PC-9 (cell line): ENCODE results near the gene RALB. TPM values are rescaled to one million over a fixed set of nuclear protein-coding genes. Genes with fewer than 3 reads are reported as not detected.

ENCODE experiments used
- BruUV-seq: library from RNA; stranded (reverse); fragments of 400-500 nt; replicated peaks from 2 replicates; lab custom pipeline; 2021; lab: Mats Ljungman, UMichigan
- CTCF ChIA-PET: fragments of 300-600 bp; sonication (Branson Sonifier 250); formaldehyde crosslinking; loops from one replicate; lab custom pipeline; 2022; ENCODE audit warnings: antibody characterized with exemption; lab: Charles Lee
- POLR2A ChIA-PET: fragments of 300-600 bp; sonication (Branson Sonifier 250); formaldehyde crosslinking; loops from one replicate; lab custom pipeline; 2022; ENCODE audit warnings: antibody characterized with exemption; ENCODE audit not compliant: unreplicated experiment; lab: Charles Lee
- DNase-seq, 2 experiments: peaks; one replicate each; pipeline versions ENCODE4 v3.0.0 to v3.0.0-alpha.2; 2015 to 2022; ENCODE audit warnings: mixed read lengths in 1 of 2
- H2AFZ ChIP-seq: fragments of 200-600 bp; sonication (generic); 2 replicates; pipeline ENCODE4 v1.8.1; 2017; ENCODE audit warnings: antibody characterized with exemption
- H3F3A ChIP-seq: fragments of 200-600 bp; sonication (generic); 2 replicates; pipeline ENCODE4 v1.8.1; 2017; ENCODE audit warnings: antibody characterized with exemption, mild to moderate bottlenecking, low read depth; ENCODE audit not compliant: insufficient read depth
- H3K27ac ChIP-seq: fragments of 200-600 bp; sonication (generic); 2 replicates; pipeline ENCODE4 v1.6.1; 2016; ENCODE audit warnings: mixed run types
- H3K27me3 ChIP-seq: fragments of 200-600 bp; sonication (generic); 2 replicates; pipeline ENCODE4 v1.6.1; 2016; ENCODE audit warnings: low read depth, mixed run types; ENCODE audit not compliant: insufficient read depth
- H3K36me3 ChIP-seq: fragments of 200-600 bp; sonication (generic); 2 replicates; pipeline ENCODE4 v1.6.1; 2016; ENCODE audit warnings: low read depth, mixed run types
- H3K4me1 ChIP-seq: fragments of 200-600 bp; sonication (generic); replicated peaks from 2 replicates; pipeline ENCODE4 v1.6.1; 2016; ENCODE audit warnings: mixed run types; ENCODE audit not compliant: insufficient read depth
- H3K4me2 ChIP-seq: fragments of 200-600 bp; sonication (generic); 2 replicates; pipeline ENCODE4 v1.6.1; 2017; ENCODE audit warnings: mixed run types
- H3K4me3 ChIP-seq: fragments of 200-600 bp; sonication (generic); 2 replicates; pipeline ENCODE4 v1.6.1; 2016; ENCODE audit warnings: mixed run types
- H3K79me2 ChIP-seq: fragments of 200-600 bp; sonication (generic); 2 replicates; pipeline ENCODE4 v1.6.1; 2017; ENCODE audit warnings: low read depth, mixed run types
- H3K9me2 ChIP-seq: fragments of 200-600 bp; sonication (generic); 2 replicates; pipeline ENCODE4 v1.8.1; 2017; ENCODE audit warnings: mild to moderate bottlenecking; ENCODE audit not compliant: insufficient read depth
- H3K9me3 ChIP-seq: fragments of 200-600 bp; sonication (generic); 2 replicates; pipeline ENCODE4 v1.8.1; 2016; ENCODE audit warnings: low read depth; ENCODE audit not compliant: insufficient read depth
- H4K20me1 ChIP-seq: fragments of 200-600 bp; sonication (generic); 2 replicates; pipeline ENCODE4 v1.8.1; 2017; ENCODE audit not compliant: insufficient read depth
- EZH2 ChIP-seq: fragments of 200-600 bp; sonication (generic); IDR thresholded peaks from 2 replicates; pipeline ENCODE4 v1.8.0; 2017; ENCODE audit warnings: antibody characterized with exemption, low read depth
- intact Hi-C: fragments of 100-400 bp; cut with micrococcal nuclease; formaldehyde crosslinking; loops from one replicate; pipeline ENCODE4 v1.10.0; 2022; ENCODE audit not compliant: unreplicated experiment
- total RNA-seq: library from RNA; stranded (reverse); gene quantifications from 2 replicates; pipeline ENCODE4 v1.2.3, GENCODE V29; 2021
- TF ChIP-seq, protein P1 (sequence below): fragments of 200-600 bp; sonication (generic); conservative IDR thresholded peaks from 2 replicates; pipeline ENCODE4 v1.6.1; 2017; ENCODE audit warnings: mixed run types, antibody characterized with exemption, mild to moderate bottlenecking, moderate library complexity

Gene RALB
- total RNA-seq, 1 experiment from 2014 or later = 86.6 TPM

DNA sequence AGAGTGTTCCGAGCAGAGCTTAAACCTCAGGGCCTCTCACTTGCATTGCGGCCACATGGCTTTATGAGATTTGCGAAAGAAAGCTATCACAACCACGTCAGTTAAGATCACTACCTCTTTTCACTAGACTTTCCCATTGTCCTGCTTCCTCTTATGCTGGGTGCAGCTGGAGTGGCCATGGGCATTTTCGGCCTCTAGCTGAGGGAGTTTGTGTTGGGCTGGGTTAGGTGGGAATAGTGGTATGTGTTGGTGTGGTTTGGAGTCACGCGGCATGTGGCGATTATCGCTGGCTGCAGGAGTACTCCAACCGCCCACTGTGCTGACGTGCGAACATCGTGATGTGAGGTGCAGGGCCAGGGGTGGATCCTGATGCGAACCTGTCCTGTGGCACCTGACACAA, 27.1 kb downstream of the RALB start:
- peaks cover 42% of the 10 kb centered on the region for H3K79me2 ChIP-seq

DNA sequence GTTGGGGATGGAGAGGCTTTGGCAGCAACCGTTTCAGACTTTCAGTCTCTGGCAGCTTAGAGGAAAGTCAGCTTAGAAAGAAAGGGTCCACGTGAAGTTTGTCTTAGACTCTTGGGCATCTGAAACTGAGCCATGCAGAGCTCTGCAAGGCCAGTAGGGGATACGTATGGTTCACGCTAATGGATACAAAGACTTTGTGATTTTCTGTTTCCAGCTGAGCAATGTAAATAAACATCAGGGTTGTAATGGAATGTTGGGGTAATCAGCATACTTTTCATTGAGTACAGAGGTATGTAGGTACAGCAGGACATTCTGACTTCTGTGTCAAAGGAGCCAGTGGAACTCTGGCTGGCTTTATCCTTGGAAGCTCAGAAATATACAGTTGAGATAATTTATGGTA, 31.0 kb downstream of the RALB start:
- no peaks in the 10 kb centered on the region; the same call in 1 of the 2 replicates for H4K20me1 ChIP-seq
- POLR2A ChIA-PET = interaction anchor here (0.6 kb wide), 2 partner anchors 13 to 30 kb away, joined by 3 read pairs; no protein-coding TSS in a partner anchor
- no peaks in the 10 kb centered on the region for H3K9me2 ChIP-seq
- no peak for DNase-seq
- no peak overlapping the region for H3K4me2 ChIP-seq
- H3K4me3 ChIP-seq = no peak overlapping the region
- H3K27ac ChIP-seq = no peak overlapping the region
- H3F3A ChIP-seq = peaks cover 35% of the 10 kb centered on the region
- intact Hi-C loops = no loop called here
- H3K79me2 ChIP-seq = peaks cover 25% of the 10 kb centered on the region
- peaks cover 28% of the 10 kb centered on the region for H3K4me1 ChIP-seq
- no peaks in the 10 kb centered on the region for H3K9me3 ChIP-seq
- H3K36me3 ChIP-seq = peaks cover 15% of the 10 kb centered on the region; the same call in 1 of the 2 replicates
- no peaks in the 10 kb centered on the region for H3K27me3 ChIP-seq
- H2AFZ ChIP-seq = no peak overlapping the region
- no TSS peak for BruUV-seq
- CTCF ChIA-PET = no interaction called here
- TF ChIP-seq, protein P1, sequence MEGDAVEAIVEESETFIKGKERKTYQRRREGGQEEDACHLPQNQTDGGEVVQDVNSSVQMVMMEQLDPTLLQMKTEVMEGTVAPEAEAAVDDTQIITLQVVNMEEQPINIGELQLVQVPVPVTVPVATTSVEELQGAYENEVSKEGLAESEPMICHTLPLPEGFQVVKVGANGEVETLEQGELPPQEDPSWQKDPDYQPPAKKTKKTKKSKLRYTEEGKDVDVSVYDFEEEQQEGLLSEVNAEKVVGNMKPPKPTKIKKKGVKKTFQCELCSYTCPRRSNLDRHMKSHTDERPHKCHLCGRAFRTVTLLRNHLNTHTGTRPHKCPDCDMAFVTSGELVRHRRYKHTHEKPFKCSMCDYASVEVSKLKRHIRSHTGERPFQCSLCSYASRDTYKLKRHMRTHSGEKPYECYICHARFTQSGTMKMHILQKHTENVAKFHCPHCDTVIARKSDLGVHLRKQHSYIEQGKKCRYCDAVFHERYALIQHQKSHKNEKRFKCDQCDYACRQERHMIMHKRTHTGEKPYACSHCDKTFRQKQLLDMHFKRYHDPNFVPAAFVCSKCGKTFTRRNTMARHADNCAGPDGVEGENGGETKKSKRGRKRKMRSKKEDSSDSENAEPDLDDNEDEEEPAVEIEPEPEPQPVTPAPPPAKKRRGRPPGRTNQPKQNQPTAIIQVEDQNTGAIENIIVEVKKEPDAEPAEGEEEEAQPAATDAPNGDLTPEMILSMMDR = no peak
- TF ChIP-seq EZH2 = no peak

More for the DNA sequence above, 27.1 kb downstream of the RALB start:
- Histone ChIP-seq H4K20me1 (peaks cover 7% of the 10 kb centered on the region; the same call in 1 of the 2 replicates), H3K9me3 (peaks cover 10% of the 10 kb centered on the region; the same call in 1 of the 2 replicates), H3K9me2 (no peaks in the 10 kb centered on the region), H3K27me3 (no peaks in the 10 kb centered on the region), H3K27ac (no peak overlapping the region), H3F3A (peaks cover 25% of the 10 kb centered on the region; the same call in 1 of the 2 replicates), H3K4me2 (no peak overlapping the region), H3K4me1 (no peaks in the 10 kb centered on the region), H3K36me3 (peaks cover 19% of the 10 kb centered on the region), H2AFZ (no peak overlapping the region), H3K4me3 (no peak overlapping the region)
- intact Hi-C loops = no loop called here
- no TSS peak for BruUV-seq
- CTCF ChIA-PET = no interaction called here
- POLR2A ChIA-PET = no interaction called here
- DNase-seq = no peak
- TF ChIP-seq, protein P1 = no peak
- no peak for TF ChIP-seq EZH2

DNA sequence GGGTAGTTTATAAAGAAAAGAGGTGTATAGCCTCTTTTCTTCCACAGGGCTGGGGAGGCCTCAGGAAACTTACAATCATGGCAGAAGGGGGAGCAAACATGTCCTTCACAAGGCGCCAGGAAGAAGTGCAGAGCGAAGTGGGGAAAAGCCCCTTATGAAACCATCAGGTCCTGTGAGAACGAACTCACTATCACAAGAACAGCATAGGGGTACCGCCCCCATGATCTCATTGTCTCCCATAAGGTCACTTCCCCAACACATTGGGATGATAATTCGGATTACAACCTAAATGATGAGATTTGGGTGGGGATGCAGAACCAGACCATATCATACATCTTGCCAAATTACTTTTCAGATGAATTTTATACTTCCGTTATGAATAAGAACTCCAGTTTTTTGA, 32.4 kb downstream of the RALB start:
- ChIA-PET CTCF (no interaction called here), POLR2A (no interaction called here)
- H4K20me1 ChIP-seq = no peaks in the 10 kb centered on the region; the same call in 1 of the 2 replicates
- peaks cover 34% of the 10 kb centered on the region for H3K79me2 ChIP-seq
- H3K36me3 ChIP-seq = peaks cover 20% of the 10 kb centered on the region; the same call in 1 of the 2 replicates
- H3K9me3 ChIP-seq = no peaks in the 10 kb centered on the region
- no TSS peak for BruUV-seq
- no peak overlapping the region for H2AFZ ChIP-seq
- no peak for DNase-seq
- H3K4me2 ChIP-seq = no peak overlapping the region
- H3K9me2 ChIP-seq = no peaks in the 10 kb centered on the region
- TF ChIP-seq EZH2 = no peak
- TF ChIP-seq, protein P1 = no peak
- no peak overlapping the region for H3K27ac ChIP-seq
- intact Hi-C loops = no loop called here
- H3K4me3 ChIP-seq = no peak overlapping the region
- H3K4me1 ChIP-seq = peaks cover 30% of the 10 kb centered on the region
- H3K27me3 ChIP-seq = no peaks in the 10 kb centered on the region
- H3F3A ChIP-seq = peaks cover 35% of the 10 kb centered on the region
